HG02943 (cell line): ENCODE measurements around the gene KCTD20.
"Not testable (repeated sequence)": the region's sequence is repeated elsewhere in the genome, so short reads cannot be mapped to it uniquely, and the experiment has no call there.

Source experiments
- ATAC-seq: cut with Tn5 transposase; IDR thresholded peaks from one replicate; pipeline ENCODE4 v1.9.1; 2021; ENCODE audit warnings: mild to moderate bottlenecking, low read depth, moderate library complexity; ENCODE audit not compliant: unreplicated experiment

KCTD20 gene

GRCh38 chr6:36443471-36444428, 950 bp downstream of the KCTD20 start:
- no peak for ATAC-seq

DNA sequence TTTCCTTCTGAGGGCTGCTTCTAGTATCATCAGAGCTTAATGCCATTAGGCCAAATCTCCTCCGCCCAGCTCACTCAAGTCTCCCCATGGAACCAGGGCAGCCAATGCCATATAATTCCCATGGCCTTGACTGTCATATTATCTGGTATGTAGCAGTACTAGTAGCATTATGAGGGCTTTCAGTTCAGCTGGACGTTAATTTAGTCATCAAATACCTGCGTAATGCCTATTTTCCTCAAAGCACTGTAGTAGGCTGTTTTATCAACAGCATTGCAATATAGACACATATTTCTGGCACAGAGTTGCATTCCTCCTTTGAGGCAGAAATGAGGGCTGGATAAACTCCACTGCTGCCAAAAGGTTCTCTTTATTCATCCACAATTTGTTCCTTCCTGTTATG, 1.7 kb downstream of the KCTD20 start:
- ATAC-seq = no peak

- ATAC-seq = no peak
Measured at GRCh38 chr6:36445621-36446020, 2.8 kb downstream of the KCTD20 start.

DNA sequence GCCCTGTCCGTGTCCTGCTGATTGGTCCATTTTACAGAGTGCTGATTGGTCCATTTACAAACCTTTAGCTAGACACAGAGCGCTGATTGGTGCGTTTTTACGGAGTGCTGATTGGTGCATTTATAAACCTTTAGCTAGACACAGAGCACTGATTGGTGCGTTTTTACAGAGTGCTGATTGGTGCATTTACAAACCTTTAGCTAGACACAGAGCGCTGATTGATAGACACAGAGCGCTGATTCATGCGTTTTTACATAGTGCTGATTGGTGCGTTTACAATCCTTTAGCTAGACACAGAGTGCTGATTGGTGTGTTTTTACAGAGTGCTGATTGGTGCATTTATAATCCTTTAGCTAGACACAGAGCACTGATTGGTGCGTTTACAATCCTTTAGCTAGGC, 6.4 kb downstream of the KCTD20 start:
- not testable (repeated sequence) for ATAC-seq

GRCh38 chr6:36452897-36453296, 10.1 kb downstream of the KCTD20 start:
- not testable (repeated sequence) for ATAC-seq

GRCh38 chr6:36455486-36456027, 12.8 kb downstream of the KCTD20 start:
- no peak for ATAC-seq

- ATAC-seq = no peak
Measured at GRCh38 chr6:36459501-36459900, 16.7 kb downstream of the KCTD20 start.

GRCh38 chr6:36460916-36461315, 18.1 kb downstream of the KCTD20 start:
- no peak for ATAC-seq

DNA sequence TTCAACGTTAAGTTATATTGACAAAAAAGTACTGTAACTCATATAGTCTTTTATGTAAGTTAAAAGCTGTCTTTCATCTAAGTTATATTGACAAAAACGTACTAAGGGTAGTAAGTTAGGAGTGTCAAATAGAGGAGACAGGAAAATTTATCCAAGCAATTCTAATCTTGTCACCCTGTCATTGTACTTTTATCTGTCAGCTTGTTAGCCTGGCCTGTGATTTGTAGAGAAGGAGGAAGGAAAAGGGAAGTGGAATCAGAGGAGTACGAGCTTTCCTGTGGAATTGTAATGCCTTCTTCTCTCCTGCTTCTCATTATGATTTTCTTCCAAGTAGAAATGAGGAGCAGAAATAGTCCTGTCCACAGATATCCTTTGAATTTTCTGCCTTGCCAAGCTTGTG, 18.8 kb downstream of the KCTD20 start:
- no peak for ATAC-seq

GRCh38 chr6:36463676-36464075, 20.9 kb downstream of the KCTD20 start:
- no peak for ATAC-seq

DNA sequence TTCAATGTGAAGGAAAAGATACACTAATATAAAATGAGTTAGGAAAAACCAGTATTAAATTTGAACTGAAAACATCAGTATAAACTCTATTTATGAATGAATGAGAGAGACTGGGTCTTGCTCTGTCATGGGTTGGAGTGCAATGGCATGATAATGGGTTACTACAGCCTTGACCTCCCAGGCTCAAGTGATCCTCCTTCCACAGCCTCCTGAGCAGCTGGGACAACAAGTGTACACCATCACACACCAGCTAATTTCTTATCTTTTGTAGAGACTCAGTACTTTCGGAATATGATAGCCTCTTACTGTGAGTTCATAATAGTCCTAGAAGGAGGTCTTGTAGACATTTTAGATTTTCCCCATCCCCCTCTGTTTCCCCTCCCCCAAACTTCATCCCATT, 21.4 kb downstream of the KCTD20 start:
- ATAC-seq = no peak

GRCh38 chr6:36467625-36468024, 24.8 kb downstream of the KCTD20 start:
- no peak for ATAC-seq

GRCh38 chr6:36469148-36469661, 26.4 kb downstream of the KCTD20 start:
- no peak for ATAC-seq

DNA sequence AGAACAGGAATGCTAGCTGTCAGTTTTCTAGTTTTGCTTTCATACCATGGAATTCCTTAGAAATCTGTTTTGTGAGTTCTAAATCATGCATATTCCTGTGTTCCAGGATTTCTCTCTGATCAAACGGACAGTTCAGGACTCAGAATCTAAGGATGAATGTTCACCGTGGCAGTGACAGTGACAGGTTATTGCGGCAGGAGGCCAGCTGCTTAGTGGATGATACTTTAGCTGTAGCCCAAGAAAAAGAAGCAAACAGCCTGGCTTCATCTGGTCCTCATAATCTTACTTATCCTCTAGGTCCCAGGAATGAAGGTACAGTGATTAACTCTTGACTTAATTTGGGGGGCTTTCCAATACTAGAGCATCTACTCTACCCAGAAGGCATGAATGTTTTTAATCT, 27.1 kb downstream of the KCTD20 start:
- ATAC-seq = no peak

- ATAC-seq = no peak
Measured at GRCh38 chr6:36478051-36478526, 35.3 kb downstream of the KCTD20 start.

GRCh38 chr6:36479256-36479655, 36.5 kb downstream of the KCTD20 start:
- ATAC-seq = no peak

DNA sequence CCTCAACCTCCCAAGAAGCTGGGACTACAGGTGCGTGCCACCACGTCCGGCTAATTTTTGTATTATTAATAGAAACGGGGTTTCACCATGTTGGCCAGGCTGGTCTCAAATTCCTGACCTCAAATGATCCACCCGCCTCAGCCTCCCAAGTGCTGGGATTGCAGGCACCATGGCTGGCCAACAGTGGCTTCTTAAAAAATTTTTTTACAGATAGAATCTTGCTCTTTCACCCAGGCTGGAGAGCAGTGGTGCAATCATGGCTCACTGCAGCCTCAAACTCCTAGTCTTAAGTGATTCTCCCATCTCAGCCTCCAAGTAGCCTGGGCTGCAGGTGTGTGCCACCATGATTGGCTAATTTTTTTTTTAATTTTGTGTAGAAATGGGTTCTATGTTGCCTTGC, 40.5 kb downstream of the KCTD20 start:
- ATAC-seq = not testable (repeated sequence)

DNA sequence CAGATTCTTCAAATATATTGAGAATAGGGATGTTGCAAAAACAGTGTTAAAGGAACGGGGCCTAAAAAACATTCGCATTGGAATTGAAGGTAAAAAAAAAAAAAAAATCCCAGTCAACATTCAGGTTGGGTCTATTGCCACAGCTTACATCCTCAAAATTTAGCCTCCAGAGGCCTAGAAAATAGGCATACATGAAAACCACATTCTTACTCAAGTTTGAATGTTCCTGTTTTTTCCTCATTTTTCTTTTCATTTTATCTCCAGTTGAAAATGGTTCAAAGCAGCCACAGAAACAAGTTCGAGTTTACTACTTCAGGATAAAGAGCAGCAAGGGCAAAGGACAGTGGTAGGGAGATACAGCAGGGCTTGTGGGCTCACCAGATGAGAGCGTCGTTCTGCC, 41.9 kb downstream of the KCTD20 start:
- ATAC-seq = no peak

GRCh38 chr6:36487698-36488097, 44.9 kb downstream of the KCTD20 start:
- no peak for ATAC-seq

- no peak for ATAC-seq
Measured at GRCh38 chr6:36488221-36488620, 45.4 kb downstream of the KCTD20 start.

DNA sequence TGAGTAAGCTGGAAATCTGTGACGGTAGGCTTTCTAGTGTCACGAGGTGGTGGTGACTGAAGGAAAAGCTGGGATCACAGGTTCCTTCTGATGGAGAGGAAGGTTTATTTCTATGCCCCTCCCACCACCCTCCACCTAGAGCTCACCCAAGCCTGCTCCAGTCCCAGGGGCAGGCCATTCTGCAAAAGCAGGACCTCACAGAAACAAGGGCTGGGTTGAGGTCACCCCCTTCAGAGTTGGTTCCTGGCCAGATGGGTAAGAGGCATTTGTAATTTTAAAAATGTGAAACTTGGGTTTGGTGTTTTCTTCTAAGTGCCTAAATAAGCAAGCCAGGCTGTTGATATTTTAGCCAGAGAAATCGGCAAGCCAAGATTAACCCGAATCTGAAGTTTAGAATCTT, 46.6 kb downstream of the KCTD20 start:
- no peak for ATAC-seq
